Keratinocyte (primary cell): Measurements from ENCODE around the gene PKD1. TPM values are rescaled to one million over a fixed set of nuclear protein-coding genes. Genes with fewer than 3 reads are reported as not detected.
A peak's percentile ranks its signal among the peaks of the same experiment; 100 is the strongest.

Experiments used
- DNase-seq: peaks from one replicate; pipeline ENCODE4 v3.0.0-alpha.2; 2011; ENCODE audit warnings: low read depth, missing footprints, low spot score
- FAIRE-seq: peaks from 2 replicates; lab custom pipeline; 2011; peaks lifted over from hg19 to GRCh38; lab: Jason Lieb, UNC
- H2AFZ ChIP-seq: 2 replicates; pipeline ENCODE4 v1.6.0; 2012; ENCODE audit warnings: low read length, control low read depth, inconsistent platforms; ENCODE audit not compliant: control insufficient read depth
- H3K27ac ChIP-seq: 2 replicates; pipeline ENCODE4 v1.5.1; 2011; ENCODE audit warnings: low read length; ENCODE audit not compliant: control insufficient read depth, insufficient read depth
- H3K27me3 ChIP-seq: 3 replicates; pipeline ENCODE4 v1.6.0; 2011; ENCODE audit warnings: low read length; ENCODE audit not compliant: control insufficient read depth, insufficient read depth; ENCODE audit errors: extremely low read depth
- H3K36me3 ChIP-seq, 2 experiments: 2 replicates in 1 of 2; 3 replicates in 1 of 2; pipeline ENCODE4 v1.5.1; 2011; ENCODE audit warnings: low read length in 2 of 2, mild to moderate bottlenecking in 1 of 2; ENCODE audit not compliant: control insufficient read depth in 2 of 2, insufficient read depth in 2 of 2; ENCODE audit errors: extremely low read depth in 1 of 2
- H3K4me1 ChIP-seq: 3 replicates; pipeline ENCODE4 v1.5.1; 2011; ENCODE audit warnings: low read length; ENCODE audit not compliant: control insufficient read depth, insufficient read depth; ENCODE audit errors: extremely low read depth
- H3K4me2 ChIP-seq: 3 replicates; pipeline ENCODE4 v1.6.0; 2011; ENCODE audit warnings: low read depth, low read length; ENCODE audit not compliant: control insufficient read depth, insufficient read depth; ENCODE audit errors: extremely low read depth
- H3K4me3 ChIP-seq, 3 experiments: fragments of 200-600 bp in 1 of 3; sonication (generic) in 1 of 3; 2 replicates in 2 of 3; 3 replicates in 1 of 3; pipeline ENCODE4 v1.5.1; 2011 to 2016; ENCODE audit warnings: low read length in 3 of 3, mild to moderate bottlenecking in 3 of 3, control low read depth in 2 of 3, inconsistent platforms in 1 of 3, low read depth in 1 of 3, mixed read lengths in 1 of 3, mixed run types in 1 of 3, moderate library complexity in 1 of 3; ENCODE audit not compliant: control insufficient read depth in 2 of 3, insufficient read depth in 2 of 3; ENCODE audit errors: extremely low read depth in 1 of 3
- H3K79me2 ChIP-seq: 2 replicates; pipeline ENCODE4 v1.6.0; 2012; ENCODE audit warnings: low read length; ENCODE audit not compliant: control insufficient read depth, insufficient read depth
- H3K9ac ChIP-seq: 3 replicates; pipeline ENCODE4 v1.6.0; 2011; ENCODE audit warnings: low read length; ENCODE audit not compliant: control insufficient read depth, insufficient read depth; ENCODE audit errors: extremely low read depth
- H3K9me1 ChIP-seq: 3 replicates; pipeline ENCODE4 v1.6.0; 2011; ENCODE audit warnings: low read length; ENCODE audit not compliant: control insufficient read depth, insufficient read depth; ENCODE audit errors: extremely low read depth
- H3K9me3 ChIP-seq: 2 replicates; pipeline ENCODE4 v1.5.1; 2012; ENCODE audit warnings: low read depth, low read length; ENCODE audit not compliant: control insufficient read depth
- H4K20me1 ChIP-seq: 3 replicates; pipeline ENCODE4 v1.6.0; 2011; ENCODE audit warnings: low read length; ENCODE audit not compliant: control insufficient read depth, insufficient read depth; ENCODE audit errors: extremely low read depth
- CTCF ChIP-seq, 3 experiments: IDR thresholded peaks in 1 of 3; conservative IDR thresholded peaks in 1 of 3; optimal IDR thresholded peaks in 1 of 3; 2 replicates in 2 of 3; 3 replicates in 1 of 3; pipeline versions ENCODE3 to v1.5.1; 2011; ENCODE audit warnings: low read length in 3 of 3, mild to moderate bottlenecking in 3 of 3, moderate library complexity in 2 of 3, control low read depth in 1 of 3, inconsistent platforms in 1 of 3; ENCODE audit not compliant: insufficient read depth in 2 of 3; ENCODE audit errors: extremely low read depth in 1 of 3
- EZH2 ChIP-seq: IDR thresholded peaks from one replicate; pipeline ENCODE4 v1.6.1; 2012; ENCODE audit warnings: inconsistent platforms, mild to moderate bottlenecking, low read length, moderate library complexity
- dilution Hi-C: fragments of 300-500 bp; cut with MboI; formaldehyde crosslinking; loops from one replicate; pipeline ENCODE4 v1.7.0; 2020; ENCODE audit warnings: low sequenced_read_pairs; ENCODE audit not compliant: extremely low pct_ligation_motif_present
- polyA plus RNA-seq, 5 experiments: library from polyadenylated mRNA; depleted of rRNA in 3 of 5; stranded (reverse) in 3 of 5; stranded (forward) in 1 of 5; unstranded in 1 of 5; fragments of >200 nt; gene quantifications; 1 replicate in 1 of 5; 2 replicates in 3 of 5; 3 replicates in 1 of 5; pipeline versions ENCODE4 v1.2.1 to v1.2.3, GENCODE V29; 2011 to 2012; ENCODE audit warnings: missing spikeins in 2 of 5, low read depth in 1 of 5, low replicate concordance in 1 of 5

PKD1 gene
- polyA plus RNA-seq, 1 donor (not counting 4 experiments of a cell fraction or from before 2014, with no cell fraction given): 10.6 TPM

GRCh38 chr16:2179107-2179501 lies 43.4 kb upstream of the PKD1 start:
- dilution Hi-C loops: no loop called here

GRCh38 chr16:2178321-2179106 lies 42.8 kb upstream of the PKD1 start:
- Histone ChIP-seq H2AFZ (no peak overlapping the region), H3K27me3 (peaks cover 2% of the 10 kb centered on the region), H3K27ac (no peak overlapping the region), H3K9ac (no peak overlapping the region), H3K9me1 (no peaks in the 10 kb centered on the region), H4K20me1 (no peaks in the 10 kb centered on the region), H3K4me3 (no peak overlapping the region), H3K4me1 (peaks cover 4% of the 10 kb centered on the region), H3K79me2 (no peaks in the 10 kb centered on the region), H3K36me3 (peaks cover 22 to 29% of the 10 kb centered on the region in 2 experiments), H3K4me2 (no peak overlapping the region), H3K9me3 (no peaks in the 10 kb centered on the region)
- dilution Hi-C loops: no loop called here
- peak in 1 of 3 experiments; percentile 13 for TF ChIP-seq CTCF (optimal IDR thresholded peaks at IDR 0.05 in 1 of 3, IDR thresholded peaks at IDR 0.05 in 1 of 3, conservative IDR thresholded peaks at IDR 0.05 in 1 of 3; ENCODE audit: extremely low read depth in 1 of 3, insufficient read depth in 2 of 3, low read length in 3 of 3)
- no peak for TF ChIP-seq EZH2
- FAIRE-seq (no peak), DNase-seq (no peak)

More at GRCh38 chr16:2179107-2179501, 43.4 kb upstream of the PKD1 start:
- no peak overlapping the region for H2AFZ ChIP-seq
- peak overlapping the region; percentile 6 for H3K4me2 ChIP-seq
- FAIRE-seq (no peak), DNase-seq (no peak)
- peak overlapping the region in 1 of 3 experiments; percentile 8 for H3K4me3 ChIP-seq
- H3K9me1 ChIP-seq: no peaks in the 10 kb centered on the region
- H3K9me3 ChIP-seq: no peaks in the 10 kb centered on the region
- H3K27me3 ChIP-seq: peaks cover 2% of the 10 kb centered on the region
- H4K20me1 ChIP-seq: no peaks in the 10 kb centered on the region
- peaks cover 4% of the 10 kb centered on the region for H3K4me1 ChIP-seq
- H3K27ac ChIP-seq: no peak overlapping the region
- H3K79me2 ChIP-seq: no peaks in the 10 kb centered on the region
- H3K9ac ChIP-seq: no peak overlapping the region
- H3K36me3 ChIP-seq: peaks cover 19 to 25% of the 10 kb centered on the region in 2 experiments
- no peak for TF ChIP-seq CTCF (optimal IDR thresholded peaks at IDR 0.05 in 1 of 3, IDR thresholded peaks at IDR 0.05 in 1 of 3, conservative IDR thresholded peaks at IDR 0.05 in 1 of 3; ENCODE audit: extremely low read depth in 1 of 3, insufficient read depth in 2 of 3, low read length in 3 of 3)
- no peak for TF ChIP-seq EZH2
